Measurements from ENCODE around the gene PLXDC2.
"Not testable (repeated sequence)": the region's sequence is repeated elsewhere in the genome, so short reads cannot be mapped to it uniquely, and the experiment has no call there.

The PLXDC2 gene

DNA sequence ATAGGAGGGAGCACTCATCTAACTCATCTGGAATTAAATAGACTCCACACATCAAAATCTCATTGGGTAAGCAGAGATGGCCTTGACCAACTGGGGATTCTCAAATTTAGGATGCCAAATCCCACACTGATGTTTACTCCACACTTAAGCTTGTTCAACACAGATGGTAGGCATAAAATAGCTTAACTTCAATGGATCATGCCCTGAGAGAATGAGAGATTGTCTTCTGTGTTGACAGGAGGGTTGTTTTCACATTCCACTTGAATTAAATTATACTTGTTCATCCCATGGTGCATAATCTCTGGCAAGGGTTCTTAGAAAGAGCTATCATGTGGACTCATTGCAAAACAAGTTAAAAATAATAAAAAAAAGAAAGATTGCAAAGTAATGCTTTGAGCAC, 391.4 kb downstream of the PLXDC2 start:
- no peak for TF ChIP-seq EZH2phosphoT487 (IDR thresholded peaks at IDR 0.05; ENCODE audit: borderline replicate concordance, low read length)
- TF ChIP-seq, protein P1, sequence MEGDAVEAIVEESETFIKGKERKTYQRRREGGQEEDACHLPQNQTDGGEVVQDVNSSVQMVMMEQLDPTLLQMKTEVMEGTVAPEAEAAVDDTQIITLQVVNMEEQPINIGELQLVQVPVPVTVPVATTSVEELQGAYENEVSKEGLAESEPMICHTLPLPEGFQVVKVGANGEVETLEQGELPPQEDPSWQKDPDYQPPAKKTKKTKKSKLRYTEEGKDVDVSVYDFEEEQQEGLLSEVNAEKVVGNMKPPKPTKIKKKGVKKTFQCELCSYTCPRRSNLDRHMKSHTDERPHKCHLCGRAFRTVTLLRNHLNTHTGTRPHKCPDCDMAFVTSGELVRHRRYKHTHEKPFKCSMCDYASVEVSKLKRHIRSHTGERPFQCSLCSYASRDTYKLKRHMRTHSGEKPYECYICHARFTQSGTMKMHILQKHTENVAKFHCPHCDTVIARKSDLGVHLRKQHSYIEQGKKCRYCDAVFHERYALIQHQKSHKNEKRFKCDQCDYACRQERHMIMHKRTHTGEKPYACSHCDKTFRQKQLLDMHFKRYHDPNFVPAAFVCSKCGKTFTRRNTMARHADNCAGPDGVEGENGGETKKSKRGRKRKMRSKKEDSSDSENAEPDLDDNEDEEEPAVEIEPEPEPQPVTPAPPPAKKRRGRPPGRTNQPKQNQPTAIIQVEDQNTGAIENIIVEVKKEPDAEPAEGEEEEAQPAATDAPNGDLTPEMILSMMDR (IDR thresholded peaks at IDR 0.05; ENCODE audit: low read depth, low read length, poor library complexity, severe bottlenecking) = no peak
- Histone ChIP-seq H3K4me3 (ENCODE audit: low read length) (no peak overlapping the region), H3K9me2 (replicated peaks; ENCODE audit: control insufficient read depth, low read length) (no peaks in the 10 kb centered on the region), H3K9me3 (ENCODE audit: control insufficient read depth, insufficient read depth, low read length) (no peaks in the 10 kb centered on the region), H3K79me2 (ENCODE audit: control insufficient read depth, low read length) (no peaks in the 10 kb centered on the region), H3K27ac (ENCODE audit: low read depth, low read length) (no peak overlapping the region), H3K27me3 (ENCODE audit: control insufficient read depth, low read length) (no peaks in the 10 kb centered on the region), H3K4me1 (ENCODE audit: control insufficient read depth, low read length) (no peaks in the 10 kb centered on the region), H3K4me2 (ENCODE audit: low read length) (no peak overlapping the region), H3K36me3 (ENCODE audit: control insufficient read depth, low read length) (no peaks in the 10 kb centered on the region), H3F3A (ENCODE audit: control insufficient read depth, insufficient read depth) (no peaks in the 10 kb centered on the region), H4K20me1 (ENCODE audit: control insufficient read depth, insufficient read depth, low read depth, low read length) (no peaks in the 10 kb centered on the region)

DNA sequence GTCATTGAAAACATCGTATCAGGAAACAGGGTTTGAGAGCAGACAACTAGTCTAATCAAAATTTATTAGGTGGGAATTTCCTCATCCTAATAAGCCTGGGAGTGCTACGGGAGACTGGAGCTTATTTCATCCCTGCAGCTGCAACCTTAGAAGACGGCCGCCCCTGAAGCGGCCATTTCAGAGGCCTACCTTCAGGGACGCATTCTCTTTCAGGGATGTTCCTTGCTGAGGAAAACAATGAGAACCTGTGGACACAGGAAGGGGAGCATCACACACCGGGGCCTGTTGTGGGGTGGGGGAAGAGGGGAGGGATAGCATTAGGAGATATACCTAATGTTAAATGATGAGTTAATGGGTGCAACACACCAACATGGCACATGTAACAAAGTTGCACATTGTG, 392.9 kb downstream of the PLXDC2 start:
- not testable (repeated sequence) for H3K4me1 ChIP-seq (ENCODE audit: control insufficient read depth, low read length); H3K79me2 ChIP-seq (ENCODE audit: control insufficient read depth, low read length); H3K27me3 ChIP-seq (ENCODE audit: control insufficient read depth, low read length); H3K36me3 ChIP-seq (ENCODE audit: control insufficient read depth, low read length); H4K20me1 ChIP-seq (ENCODE audit: control insufficient read depth, insufficient read depth, low read depth, low read length); H3K4me3 ChIP-seq (ENCODE audit: low read length); H3F3A ChIP-seq (ENCODE audit: control insufficient read depth, insufficient read depth); H3K9me2 ChIP-seq (replicated peaks; ENCODE audit: control insufficient read depth, low read length); H3K9me3 ChIP-seq (ENCODE audit: control insufficient read depth, insufficient read depth, low read length); H3K4me2 ChIP-seq (ENCODE audit: low read length); H3K27ac ChIP-seq (ENCODE audit: low read depth, low read length)

DNA sequence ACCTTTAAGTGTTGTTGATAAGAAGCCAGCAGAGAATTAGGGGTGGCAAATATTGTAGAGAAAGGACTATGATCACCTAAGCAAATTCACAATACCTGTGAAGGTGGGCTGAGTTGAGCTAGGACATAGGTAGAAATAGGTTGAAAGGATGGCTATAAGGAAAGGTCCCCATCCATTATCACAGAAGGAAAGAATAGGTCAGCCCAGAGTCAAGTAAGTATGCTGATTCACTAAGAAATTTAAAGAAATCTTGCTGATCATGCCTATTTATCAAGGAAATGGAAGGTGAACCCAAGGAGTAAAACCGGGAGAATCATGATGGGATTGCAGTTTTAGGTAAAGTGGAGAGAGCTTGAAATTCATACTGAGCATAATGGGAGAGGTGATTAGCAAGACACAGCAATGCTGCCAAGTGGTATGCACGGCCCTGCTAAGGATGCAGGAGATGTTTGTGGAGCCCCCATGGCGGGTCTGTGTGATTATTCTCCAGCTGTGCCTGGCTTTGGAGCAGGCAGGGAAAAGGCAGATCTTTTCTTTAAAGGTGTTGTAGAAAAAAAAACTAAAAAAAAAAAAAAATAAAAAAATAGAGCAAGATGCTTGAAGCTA, 399.4 kb downstream of the PLXDC2 start:
- TF ChIP-seq, protein P1 (IDR thresholded peaks at IDR 0.05; ENCODE audit: low read depth, low read length, poor library complexity, severe bottlenecking) = no peak
- Histone ChIP-seq H3K27me3 (ENCODE audit: control insufficient read depth, low read length) (no peaks in the 10 kb centered on the region), H3K4me1 (ENCODE audit: control insufficient read depth, low read length) (no peaks in the 10 kb centered on the region), H3K4me3 (ENCODE audit: low read length) (no peak overlapping the region), H3K4me2 (ENCODE audit: low read length) (no peak overlapping the region), H3K36me3 (ENCODE audit: control insufficient read depth, low read length) (no peaks in the 10 kb centered on the region), H4K20me1 (ENCODE audit: control insufficient read depth, insufficient read depth, low read depth, low read length) (no peaks in the 10 kb centered on the region), H3K9me3 (ENCODE audit: control insufficient read depth, insufficient read depth, low read length) (no peaks in the 10 kb centered on the region), H3K9me2 (replicated peaks; ENCODE audit: control insufficient read depth, low read length) (no peaks in the 10 kb centered on the region), H3F3A (ENCODE audit: control insufficient read depth, insufficient read depth) (no peaks in the 10 kb centered on the region), H3K79me2 (ENCODE audit: control insufficient read depth, low read length) (no peaks in the 10 kb centered on the region), H3K27ac (ENCODE audit: low read depth, low read length) (no peak overlapping the region)

DNA sequence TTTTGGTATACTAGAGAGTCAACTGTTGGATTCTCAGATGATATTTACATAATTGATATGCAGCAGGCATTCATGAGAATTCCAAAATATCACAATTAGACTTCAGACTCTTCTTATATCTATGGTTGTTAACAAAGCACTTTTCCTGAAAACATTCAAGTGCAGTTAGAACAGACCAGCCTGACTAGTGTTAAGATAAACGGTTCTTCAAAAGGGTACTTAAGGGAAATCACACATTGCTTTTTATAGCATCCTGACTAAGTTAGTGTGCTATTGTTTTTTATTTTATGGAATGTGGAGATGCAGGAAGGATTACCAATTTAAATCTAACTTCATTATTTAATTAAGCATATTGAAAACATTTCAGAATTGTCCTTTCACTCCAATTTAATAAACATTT, 405.1 kb downstream of the PLXDC2 start:
- H4K20me1 ChIP-seq (ENCODE audit: control insufficient read depth, insufficient read depth, low read depth, low read length) = no peaks in the 10 kb centered on the region
- no peaks in the 10 kb centered on the region for H3K79me2 ChIP-seq (ENCODE audit: control insufficient read depth, low read length)
- TF ChIP-seq, protein P1 (IDR thresholded peaks at IDR 0.05; ENCODE audit: low read depth, low read length, poor library complexity, severe bottlenecking) = no peak
- TF ChIP-seq EZH2phosphoT487 (IDR thresholded peaks at IDR 0.05; ENCODE audit: borderline replicate concordance, low read length) = no peak
- H3K4me1 ChIP-seq (ENCODE audit: control insufficient read depth, low read length) = no peaks in the 10 kb centered on the region
- no peak overlapping the region for H3K27ac ChIP-seq (ENCODE audit: low read depth, low read length)
- H3K4me3 ChIP-seq (ENCODE audit: low read length) = no peak overlapping the region
- no peaks in the 10 kb centered on the region for H3K9me3 ChIP-seq (ENCODE audit: control insufficient read depth, insufficient read depth, low read length)
- H3K9me2 ChIP-seq (replicated peaks; ENCODE audit: control insufficient read depth, low read length) = no peaks in the 10 kb centered on the region
- H3K4me2 ChIP-seq (ENCODE audit: low read length) = no peak overlapping the region
- H3K27me3 ChIP-seq (ENCODE audit: control insufficient read depth, low read length) = no peaks in the 10 kb centered on the region
- no peaks in the 10 kb centered on the region for H3K36me3 ChIP-seq (ENCODE audit: control insufficient read depth, low read length)
- H3F3A ChIP-seq (ENCODE audit: control insufficient read depth, insufficient read depth) = no peaks in the 10 kb centered on the region
